Measurements from ENCODE around the gene PCDHGC4.
A peak's percentile ranks its signal among the peaks of the same experiment; 100 is the strongest.

The PCDHGC4 gene

DNA sequence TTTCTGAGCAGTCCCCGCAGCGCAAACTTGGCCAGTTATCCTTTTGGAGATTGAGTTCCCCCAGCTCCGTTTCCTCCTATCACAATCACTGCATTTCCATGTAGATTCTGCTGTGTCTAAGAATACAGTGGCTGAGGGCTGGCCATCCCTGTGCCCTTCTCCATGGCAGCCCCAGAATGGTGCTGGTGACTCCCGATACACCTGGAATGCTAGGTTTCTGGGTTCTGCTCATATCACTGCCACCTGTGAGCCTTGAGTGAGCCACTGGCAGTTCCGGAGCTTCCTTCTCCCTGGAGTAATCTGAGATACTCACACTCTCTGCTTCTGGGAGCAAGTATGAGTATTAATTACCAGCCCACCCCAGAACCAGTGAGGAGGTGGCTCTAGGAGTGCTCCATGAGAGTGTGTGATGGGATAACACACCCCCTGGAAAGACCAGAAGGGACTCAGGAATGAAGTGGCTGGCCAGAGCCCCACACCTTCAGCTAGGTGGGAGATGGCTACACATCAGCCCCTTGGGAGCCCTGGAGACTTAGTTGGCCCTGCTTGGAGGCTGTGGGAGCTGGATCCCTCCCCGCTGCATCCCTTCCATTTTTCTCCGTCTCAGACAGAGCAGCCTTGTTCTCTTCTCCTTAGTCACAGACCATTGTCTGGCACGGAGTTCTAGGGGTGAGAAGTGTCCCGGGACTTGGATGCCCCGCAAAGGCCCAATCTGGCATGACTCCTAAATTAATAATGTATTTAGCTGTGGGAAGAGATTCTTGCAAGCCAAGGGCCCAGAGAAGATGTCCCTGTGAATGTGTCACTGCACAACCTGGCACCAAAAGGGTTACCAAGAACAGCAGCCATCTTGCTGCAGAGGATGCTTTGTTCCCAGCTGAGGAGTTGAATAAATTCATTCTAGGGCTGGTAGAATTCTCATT, 8.9 kb downstream of the PCDHGC4 start:
- POLR2A ChIA-PET = no interaction called here
- TF ChIP-seq, protein P1, sequence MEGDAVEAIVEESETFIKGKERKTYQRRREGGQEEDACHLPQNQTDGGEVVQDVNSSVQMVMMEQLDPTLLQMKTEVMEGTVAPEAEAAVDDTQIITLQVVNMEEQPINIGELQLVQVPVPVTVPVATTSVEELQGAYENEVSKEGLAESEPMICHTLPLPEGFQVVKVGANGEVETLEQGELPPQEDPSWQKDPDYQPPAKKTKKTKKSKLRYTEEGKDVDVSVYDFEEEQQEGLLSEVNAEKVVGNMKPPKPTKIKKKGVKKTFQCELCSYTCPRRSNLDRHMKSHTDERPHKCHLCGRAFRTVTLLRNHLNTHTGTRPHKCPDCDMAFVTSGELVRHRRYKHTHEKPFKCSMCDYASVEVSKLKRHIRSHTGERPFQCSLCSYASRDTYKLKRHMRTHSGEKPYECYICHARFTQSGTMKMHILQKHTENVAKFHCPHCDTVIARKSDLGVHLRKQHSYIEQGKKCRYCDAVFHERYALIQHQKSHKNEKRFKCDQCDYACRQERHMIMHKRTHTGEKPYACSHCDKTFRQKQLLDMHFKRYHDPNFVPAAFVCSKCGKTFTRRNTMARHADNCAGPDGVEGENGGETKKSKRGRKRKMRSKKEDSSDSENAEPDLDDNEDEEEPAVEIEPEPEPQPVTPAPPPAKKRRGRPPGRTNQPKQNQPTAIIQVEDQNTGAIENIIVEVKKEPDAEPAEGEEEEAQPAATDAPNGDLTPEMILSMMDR (IDR thresholded peaks at IDR 0.05; ENCODE audit: control extremely low read depth, extremely low read depth, low read depth, missing control alignments) = no peak
- no peak for DNase-seq (ENCODE audit: extremely low spot score)
- CTCF ChIA-PET = interaction anchor here (0.8 to 4.7 kb wide), 18 partner anchors 8 to 138 kb away, joined by 3 to 31 read pairs (median 4); partner anchors contain the start of genes PCDHGA10, PCDHGA11, PCDHGB7 and PCDHGC3

DNA sequence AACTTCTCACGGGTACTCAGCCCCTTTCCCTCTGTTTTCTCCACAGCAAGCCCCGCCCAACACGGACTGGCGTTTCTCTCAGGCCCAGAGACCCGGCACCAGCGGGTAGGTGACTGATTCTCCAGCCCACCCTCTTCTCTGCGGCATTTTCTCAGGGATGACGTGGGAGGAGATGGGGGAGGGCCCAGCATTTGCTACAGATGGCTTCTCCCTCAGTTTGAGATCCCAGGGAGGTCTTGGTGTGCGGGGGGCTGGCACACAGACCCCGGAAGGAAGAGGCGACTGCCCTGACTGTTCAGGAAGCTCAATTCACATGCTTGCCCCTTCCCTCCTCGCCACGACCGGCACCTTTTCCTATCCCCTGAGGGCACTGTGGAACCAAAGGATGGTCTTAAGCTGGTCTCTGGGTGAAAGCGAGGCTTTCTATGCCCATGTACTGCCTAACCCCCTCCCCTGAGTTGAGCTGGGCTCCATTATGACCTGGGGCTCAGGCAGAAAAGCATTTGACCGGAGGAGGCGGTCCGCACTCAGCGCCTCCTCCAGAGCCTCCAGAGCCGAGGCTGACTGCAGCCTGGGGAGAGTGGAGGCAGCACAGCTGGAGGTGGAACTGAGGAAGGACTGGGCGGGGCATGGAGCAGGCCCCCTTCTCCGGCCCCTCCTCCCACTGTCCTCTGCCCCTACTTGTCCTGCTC, 10.1 kb downstream of the PCDHGC4 start:
- TF ChIP-seq, protein P1 (IDR thresholded peaks at IDR 0.05; ENCODE audit: control extremely low read depth, extremely low read depth, low read depth, missing control alignments) = no peak
- no peak for DNase-seq (ENCODE audit: extremely low spot score)
- ChIA-PET POLR2A (no interaction called here), CTCF (interaction anchor here (1.1 to 4.7 kb wide), 7 partner anchors 11 to 82 kb away, joined by 3 to 31 read pairs (median 7); partner anchors contain the start of genes PCDHGA10, PCDHGC3 and PCDHGC4)

DNA sequence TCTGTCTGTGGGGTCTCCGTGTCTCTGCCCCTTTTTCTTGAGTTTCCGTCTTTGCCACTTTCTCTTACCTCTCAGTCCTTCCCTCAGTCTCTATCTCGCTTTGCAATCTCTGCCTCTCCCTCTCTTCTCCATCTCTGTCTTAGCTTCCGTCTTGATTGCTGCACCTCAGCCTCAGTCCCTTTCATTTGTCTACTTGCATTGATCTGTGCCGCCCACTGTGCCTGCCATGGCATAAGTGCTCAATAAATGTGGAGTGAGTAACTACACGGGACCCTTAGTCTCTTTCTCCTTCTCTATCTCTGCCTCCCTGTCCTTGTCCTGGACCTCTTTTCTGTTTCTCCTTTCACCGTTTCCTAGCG, 10.6 kb downstream of the PCDHGC4 start:
- POLR2A ChIA-PET = interaction anchor here (1.1 kb wide), 1 partner anchor 23 kb away, joined by 4 read pairs; no protein-coding TSS in a partner anchor
- DNase-seq (ENCODE audit: extremely low spot score) = no peak
- TF ChIP-seq, protein P1 (IDR thresholded peaks at IDR 0.05; ENCODE audit: control extremely low read depth, extremely low read depth, low read depth, missing control alignments) = no peak
- CTCF ChIA-PET = interaction anchor here (1.1 to 4.7 kb wide), 5 partner anchors 17 to 83 kb away, joined by 4 to 31 read pairs (median 7); partner anchors contain the start of genes PCDHGA10 and PCDHGC3

GRCh38 chr5:141496038-141496437, 11.2 kb downstream of the PCDHGC4 start:
- TF ChIP-seq, protein P1 (IDR thresholded peaks at IDR 0.05; ENCODE audit: control extremely low read depth, extremely low read depth, low read depth, missing control alignments) = no peak
- ChIA-PET CTCF (interaction anchor here (1.0 to 3.2 kb wide), 7 partner anchors 13 to 83 kb away, joined by 4 to 15 read pairs (median 6); partner anchors contain the start of genes PCDHGA10 and PCDHGC3), POLR2A (interaction anchor here (1.1 kb wide), 1 partner anchor 23 kb away, joined by 4 read pairs; no protein-coding TSS in a partner anchor)
- DNase-seq (ENCODE audit: extremely low spot score) = no peak

GRCh38 chr5:141501761-141502160, 16.9 kb downstream of the PCDHGC4 start:
- POLR2A ChIA-PET = no interaction called here
- no peak for DNase-seq (ENCODE audit: extremely low spot score)
- CTCF ChIA-PET = interaction anchor here (0.6 to 3.4 kb wide), 5 partner anchors 9 to 84 kb away, joined by 3 to 36 read pairs (median 3); partner anchors contain the start of gene PCDHGB7
- TF ChIP-seq, protein P1 (IDR thresholded peaks at IDR 0.05; ENCODE audit: control extremely low read depth, extremely low read depth, low read depth, missing control alignments) = no peak

DNA sequence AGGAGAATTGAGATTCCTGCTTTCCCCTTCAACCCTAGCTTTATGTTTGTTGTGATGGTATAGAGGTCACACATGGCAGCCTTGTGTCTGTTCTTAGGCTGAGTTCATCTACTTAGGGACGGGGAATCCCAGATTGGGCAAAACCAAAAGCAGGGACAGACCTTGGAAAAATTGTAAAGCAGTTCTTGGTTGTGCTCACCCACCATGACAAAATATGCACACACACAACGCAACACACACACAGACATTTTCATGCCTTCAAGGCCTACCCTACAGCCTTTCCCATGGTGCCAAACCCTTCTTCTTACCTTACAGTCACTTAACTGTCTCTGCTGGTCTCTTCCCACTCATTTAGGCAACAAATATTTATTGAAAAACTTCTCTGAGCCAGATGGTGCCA, 18.9 kb downstream of the PCDHGC4 start:
- POLR2A ChIA-PET = no interaction called here
- CTCF ChIA-PET = interaction anchor here (1.1 to 14.6 kb wide), 4 partner anchors 9 to 183 kb away, joined by 3 to 214 read pairs (median 8); partner anchors contain the start of gene TAF7
- DNase-seq (ENCODE audit: extremely low spot score) = peak; percentile 17
- TF ChIP-seq, protein P1 (IDR thresholded peaks at IDR 0.05; ENCODE audit: control extremely low read depth, extremely low read depth, low read depth, missing control alignments) = no peak

Data from GM10248 (cell line).